Frontal cortex (tissue), 4 donors: ENCODE results near the gene ELL2. TPM values are rescaled to one million over a fixed set of nuclear protein-coding genes. Genes with fewer than 3 reads are reported as not detected.
"Not testable (repeated sequence)": the region's sequence is repeated elsewhere in the genome, so short reads cannot be mapped to it uniquely, and the experiment has no call there.

Experiments
- DNase-seq, 2 donors: peaks; one replicate each; pipeline ENCODE4 v3.0.0; 2012; ENCODE audit warnings: low spot score in 2 of 2
- FAIRE-seq: peaks from 2 replicates; lab custom pipeline; 2012; peaks lifted over from hg19 to GRCh38; lab: Jason Lieb, UNC
- total RNA-seq: library from RNA; depleted of rRNA; stranded (reverse); fragments of >200 nt; gene quantifications from one replicate; pipeline ENCODE4 v1.2.3, GENCODE V29; 2014
- donor health status: control.
- donor health status: control.
- donor health status: control.

ELL2 gene
- total RNA-seq, 1 donor from 2014 or later: 25.3 TPM

GRCh38 chr5:95870105-95870672 lies 91.5 kb downstream of the ELL2 start:
- no peak for FAIRE-seq
- no peak for DNase-seq

DNA sequence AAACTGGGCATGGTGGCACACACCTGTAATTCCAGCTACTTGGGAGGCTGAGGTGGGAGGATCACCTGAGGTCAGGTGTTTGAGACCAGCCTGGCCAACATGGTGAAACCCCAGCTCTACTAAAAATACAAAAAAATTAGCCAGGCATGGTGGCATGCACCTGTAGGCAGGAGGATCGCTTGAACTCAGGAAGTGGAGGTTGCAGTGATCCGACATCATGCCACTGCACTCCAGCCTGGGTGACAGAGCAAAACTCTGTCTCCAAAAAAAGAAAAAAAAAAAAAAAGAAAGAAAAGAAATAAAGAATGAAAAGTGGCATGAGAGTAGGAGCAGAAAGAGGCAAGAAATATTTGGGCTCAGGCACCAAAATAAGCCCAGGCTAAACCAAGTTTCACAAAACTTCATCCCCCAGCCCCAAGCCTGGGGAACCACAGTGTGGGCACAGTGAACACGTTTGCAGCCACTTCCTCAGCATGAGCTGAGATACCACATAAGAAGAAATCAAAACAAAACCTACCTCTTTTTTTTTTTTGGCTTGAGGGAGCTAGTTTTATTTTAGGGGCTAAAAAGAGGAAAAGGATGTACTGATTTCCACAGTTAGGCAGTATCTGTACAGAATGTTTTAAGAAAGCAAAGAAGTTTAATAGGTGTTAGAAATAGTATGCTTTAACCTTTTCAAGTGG lies 92.3 kb downstream of the ELL2 start:
- DNase-seq, FAIRE-seq: not testable (repeated sequence)

DNA sequence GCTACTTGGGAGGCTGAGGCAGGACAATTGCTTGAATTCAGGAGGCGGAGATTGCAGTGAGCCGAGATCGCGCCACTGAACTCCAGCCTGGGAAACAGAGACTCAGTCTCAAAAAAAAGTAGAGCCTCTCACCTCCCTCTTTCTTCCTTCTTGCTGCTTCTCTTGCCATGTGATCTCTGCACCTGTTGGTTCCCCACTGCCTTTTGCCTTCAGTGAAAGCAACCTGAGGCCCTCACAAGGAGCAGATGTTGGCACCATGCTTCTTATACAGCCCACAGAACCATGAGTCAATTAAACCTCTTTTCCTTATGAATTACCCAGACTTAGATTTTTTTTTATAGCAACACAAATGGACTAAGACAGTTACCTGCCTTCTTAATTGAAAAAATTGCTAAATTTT lies 93.5 kb downstream of the ELL2 start:
- DNase-seq (no peak), FAIRE-seq (no peak)

- DNase-seq: no peak
- no peak for FAIRE-seq
These were observed 95.1 kb downstream of the ELL2 start for GRCh38 chr5:95866435-95867040.

DNA sequence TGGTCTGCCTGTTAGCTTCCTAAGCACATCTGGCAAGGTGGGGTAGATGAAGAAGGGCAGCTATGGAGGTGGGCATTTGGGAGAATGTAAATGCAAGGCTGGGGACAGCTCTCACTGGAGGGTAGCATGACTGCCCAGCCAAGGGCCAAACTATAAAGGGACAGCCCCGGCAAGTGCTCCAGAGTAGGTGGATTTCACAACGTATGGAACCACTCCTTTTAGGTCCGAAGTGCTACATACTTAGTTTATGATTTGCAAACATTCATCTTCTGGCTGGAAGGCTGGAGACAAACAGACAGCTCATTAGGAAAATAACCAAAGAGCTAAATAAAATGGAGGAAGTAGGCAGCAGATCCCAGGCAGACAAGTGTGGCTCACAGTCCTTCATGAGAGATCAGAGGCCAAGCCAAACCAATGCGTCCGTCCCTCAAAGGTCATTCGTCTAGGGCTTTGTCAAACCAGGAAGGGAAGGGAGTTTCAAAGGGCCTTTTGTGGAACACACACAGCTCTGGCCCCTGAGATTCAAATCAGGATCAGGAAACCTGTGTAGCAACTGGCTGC lies 96.6 kb downstream of the ELL2 start:
- FAIRE-seq: no peak
- DNase-seq: no peak

DNA sequence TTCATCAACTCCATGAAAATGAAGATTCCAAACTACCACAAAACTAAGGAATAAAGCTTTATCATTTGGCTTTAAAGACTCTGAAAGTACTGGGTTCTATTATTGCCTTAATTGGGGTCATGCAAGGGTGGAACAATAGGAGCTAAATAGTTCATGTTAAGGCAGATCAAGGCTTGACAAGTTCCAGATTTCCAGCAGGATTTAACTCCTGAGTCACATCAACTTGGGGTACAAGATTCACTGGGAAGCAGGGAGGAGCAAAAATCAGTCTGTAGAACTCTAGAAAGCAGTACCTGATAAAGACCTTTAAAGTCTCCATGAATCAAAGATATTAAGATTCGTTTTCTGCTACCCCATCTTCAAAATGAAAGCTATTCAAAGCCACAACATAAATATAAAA lies 97.2 kb downstream of the ELL2 start:
- FAIRE-seq: no peak
- DNase-seq: no peak

DNA sequence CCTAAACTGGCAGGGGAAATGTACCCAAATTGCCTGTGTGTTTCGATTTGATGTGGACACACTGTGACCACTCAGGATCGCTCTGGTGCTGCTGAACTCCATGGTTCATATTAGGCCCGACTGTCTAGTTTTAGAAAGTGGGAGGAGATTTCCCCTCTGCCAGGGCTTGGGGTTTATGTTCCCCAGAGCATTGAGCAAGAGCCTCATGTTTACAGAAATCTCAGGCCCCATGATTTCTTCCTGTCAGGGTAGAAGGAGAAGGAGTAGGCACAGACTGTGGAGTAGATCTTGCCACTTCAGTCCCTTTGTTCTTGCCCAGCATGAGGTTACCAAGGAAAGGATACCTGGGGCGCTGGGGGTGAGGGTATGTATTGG lies 98.3 kb downstream of the ELL2 start:
- FAIRE-seq (no peak), DNase-seq (no peak)

GRCh38 chr5:95862671-95863382 lies 98.8 kb downstream of the ELL2 start:
- DNase-seq: no peak
- no peak for FAIRE-seq

GRCh38 chr5:95861864-95862561 lies 99.6 kb downstream of the ELL2 start:
- FAIRE-seq (no peak), DNase-seq (no peak)

DNA sequence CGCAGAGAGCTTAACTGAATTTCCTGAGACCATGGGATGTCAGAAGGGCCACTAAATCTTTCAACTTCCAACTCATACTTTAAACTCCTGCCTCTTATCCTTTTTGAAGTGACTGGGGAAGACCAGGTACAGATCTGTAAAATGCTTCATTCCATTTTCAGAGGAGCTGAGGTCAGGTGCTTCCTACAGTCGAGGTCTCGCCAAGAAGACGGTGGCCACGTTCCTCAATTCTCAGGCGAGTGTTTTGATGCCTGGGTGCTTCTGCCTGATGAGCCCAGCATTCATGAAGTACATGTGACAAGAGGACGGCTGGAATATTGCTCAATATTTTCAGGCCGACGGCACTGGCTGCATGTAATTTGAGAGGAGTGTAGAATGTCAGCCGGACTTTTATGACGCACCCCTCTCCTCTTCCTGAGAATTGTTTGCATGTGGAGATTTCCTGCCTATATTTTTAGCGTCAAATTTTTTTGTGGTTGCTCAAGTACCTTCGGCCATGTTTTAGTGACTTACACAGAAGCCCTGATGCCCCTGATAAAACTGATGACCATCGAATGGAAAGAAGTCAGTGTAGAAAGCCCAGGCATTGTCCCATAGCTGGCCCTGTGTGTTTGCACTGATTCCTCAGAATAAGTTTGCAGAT lies 100.3 kb downstream of the ELL2 start:
- no peak for FAIRE-seq
- DNase-seq: no peak

DNA sequence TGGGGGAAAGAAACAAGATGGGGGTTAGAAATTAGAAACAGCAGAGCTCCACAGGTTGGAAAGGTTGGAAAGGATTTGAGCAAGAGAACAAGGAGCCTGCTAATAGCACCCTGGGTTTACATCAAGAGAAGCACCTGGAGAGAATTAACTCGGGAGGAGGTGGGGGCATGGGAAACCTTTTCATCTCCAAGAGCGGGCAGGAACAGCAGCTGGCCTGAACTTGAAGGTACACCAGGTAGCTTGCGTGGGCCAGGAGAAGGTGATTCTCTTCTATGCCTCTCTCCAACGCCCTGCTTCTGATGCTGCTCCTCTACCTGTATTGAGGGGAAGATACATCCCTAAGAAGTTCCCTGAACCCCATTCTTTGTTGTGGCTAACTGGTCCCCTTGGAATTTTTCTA lies 102.0 kb downstream of the ELL2 start:
- FAIRE-seq: no peak
- DNase-seq: no peak

- FAIRE-seq (no peak), DNase-seq (peak; percentile 72 to 87)
These were observed 102.7 kb downstream of the ELL2 start for GRCh38 chr5:95858661-95859595.

- DNase-seq (no peak), FAIRE-seq (no peak)
These were observed 103.6 kb downstream of the ELL2 start for GRCh38 chr5:95858023-95858461.

DNA sequence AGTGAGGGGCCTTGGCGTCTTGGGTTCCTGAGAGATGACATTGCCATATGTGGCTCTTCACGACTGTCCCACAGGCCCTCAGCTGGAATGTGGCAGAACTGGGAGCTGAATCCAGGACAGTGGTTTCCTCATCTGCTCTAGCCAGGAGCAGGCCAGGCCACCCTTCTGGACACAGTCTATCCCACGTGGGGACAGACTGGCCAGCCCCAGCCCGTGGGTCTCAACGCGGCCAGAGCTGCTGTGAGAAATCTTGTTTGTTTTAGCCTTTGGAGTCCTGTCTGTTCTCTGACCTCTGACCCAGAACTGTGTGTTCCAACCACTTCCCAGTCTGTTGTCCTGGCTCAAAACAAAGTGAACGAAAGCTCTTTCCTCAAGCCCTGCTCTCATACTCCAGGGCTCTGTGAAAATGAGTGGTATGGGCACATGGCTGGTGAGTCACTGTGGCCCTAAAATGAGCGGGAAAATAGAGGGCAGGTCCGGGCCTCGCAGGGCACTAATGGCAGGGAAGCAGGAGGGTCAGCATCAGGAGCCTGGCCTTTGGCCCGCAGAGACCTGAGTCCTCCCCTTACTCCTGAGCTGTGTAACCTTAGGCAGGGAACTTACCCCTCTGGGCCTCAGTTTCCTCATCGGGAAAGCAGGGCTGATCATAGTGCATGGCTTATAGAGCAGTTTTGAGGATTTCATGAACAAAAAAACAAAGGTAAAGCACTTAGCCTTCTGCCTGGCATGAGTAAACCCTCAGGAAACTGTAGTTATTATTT lies 104.3 kb downstream of the ELL2 start:
- peak in 1 of 2 donors; percentile 60 for DNase-seq
- no peak for FAIRE-seq

DNA sequence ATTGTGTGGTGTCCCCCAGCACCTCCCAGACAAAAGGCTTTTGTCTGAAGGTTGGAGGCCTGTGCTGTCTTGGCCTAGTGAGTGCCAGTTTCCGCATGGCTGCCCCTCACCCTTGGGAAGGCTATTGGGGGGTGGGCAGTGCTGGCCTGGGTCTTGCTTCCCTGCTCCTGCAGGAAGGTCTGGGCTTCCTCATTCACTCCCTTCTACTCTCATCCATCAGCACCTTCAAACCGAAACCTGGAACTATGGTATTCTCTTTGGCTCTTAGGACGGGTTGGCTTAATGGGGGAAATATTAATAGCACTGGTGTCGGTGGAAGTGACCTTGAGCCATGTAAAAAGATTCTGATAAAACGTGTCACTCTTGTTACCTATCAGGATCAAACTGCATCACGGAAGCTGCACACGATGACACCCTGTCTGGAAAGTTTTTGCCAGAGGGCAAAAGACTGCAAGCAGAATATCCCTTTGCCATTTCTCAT lies 105.1 kb downstream of the ELL2 start:
- no peak for FAIRE-seq
- DNase-seq: no peak

GRCh38 chr5:95853490-95853889 lies 108.2 kb downstream of the ELL2 start:
- DNase-seq: no peak
- no peak for FAIRE-seq

GRCh38 chr5:95852567-95852966 lies 109.1 kb downstream of the ELL2 start:
- FAIRE-seq: no peak
- no peak for DNase-seq

DNA sequence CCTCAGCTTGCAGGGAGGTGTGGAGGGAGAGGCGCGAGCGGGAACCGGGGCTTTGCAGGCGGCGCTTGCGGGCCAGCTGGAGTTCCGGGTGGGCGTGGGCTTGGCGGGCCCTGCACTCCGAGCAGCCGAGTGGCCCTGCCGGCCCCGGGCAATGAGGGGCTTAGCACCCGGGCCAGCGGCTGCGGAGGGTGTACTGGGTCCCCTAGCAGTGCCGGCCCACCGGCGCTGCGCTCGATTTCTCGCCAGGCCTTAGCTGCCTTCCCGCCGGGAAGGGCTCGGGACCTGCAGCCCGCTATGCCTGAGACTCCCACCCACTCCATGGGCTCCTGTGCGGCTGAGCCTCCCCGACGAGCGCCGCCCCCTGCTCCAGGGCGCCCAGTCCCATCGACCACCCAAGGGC lies 110.5 kb downstream of the ELL2 start:
- not testable (repeated sequence) for FAIRE-seq, DNase-seq
